ENCODE results near the gene LPP.

DNA sequence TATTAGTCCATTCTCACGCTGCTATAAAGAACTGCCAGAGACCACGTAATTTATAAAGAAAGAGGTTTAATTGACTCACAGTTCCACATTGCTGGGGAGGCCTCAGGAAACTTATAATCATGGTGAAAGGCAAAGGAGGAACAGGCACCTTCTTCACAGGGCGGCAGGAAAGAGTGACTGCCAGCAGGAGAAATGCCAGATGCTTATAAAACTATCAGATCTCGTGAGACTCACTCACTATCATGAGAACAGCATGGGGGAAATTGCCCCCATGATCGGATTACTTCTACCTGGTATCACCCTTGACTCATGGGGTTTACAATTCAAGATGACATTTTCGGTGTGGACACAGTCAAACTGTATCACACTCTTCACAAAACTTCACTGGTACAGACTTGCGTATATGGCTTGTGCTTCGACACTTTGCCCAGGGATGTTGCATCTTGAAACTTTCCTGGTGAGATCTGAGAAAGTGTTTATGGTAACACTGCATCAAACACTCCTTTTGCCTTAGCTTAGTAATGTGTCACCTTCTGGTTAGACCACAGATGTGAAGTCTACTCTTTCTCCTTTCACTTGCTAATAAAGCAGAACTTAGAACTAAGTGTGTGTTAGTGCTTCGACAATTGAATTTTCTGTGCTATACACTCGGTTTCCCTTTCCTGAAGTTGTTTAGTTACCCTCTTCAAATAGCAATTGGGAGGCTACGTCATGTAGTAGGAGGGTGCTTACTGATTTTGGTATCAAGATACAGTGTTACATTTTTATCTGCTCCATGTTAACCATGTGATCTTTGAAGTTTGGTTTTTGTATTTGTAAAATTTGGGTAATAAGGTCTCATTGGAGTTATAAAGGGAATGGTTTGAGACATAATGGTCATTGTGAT, 185.7 kb downstream of the LPP start:
- TF ChIP-seq, protein P1, sequence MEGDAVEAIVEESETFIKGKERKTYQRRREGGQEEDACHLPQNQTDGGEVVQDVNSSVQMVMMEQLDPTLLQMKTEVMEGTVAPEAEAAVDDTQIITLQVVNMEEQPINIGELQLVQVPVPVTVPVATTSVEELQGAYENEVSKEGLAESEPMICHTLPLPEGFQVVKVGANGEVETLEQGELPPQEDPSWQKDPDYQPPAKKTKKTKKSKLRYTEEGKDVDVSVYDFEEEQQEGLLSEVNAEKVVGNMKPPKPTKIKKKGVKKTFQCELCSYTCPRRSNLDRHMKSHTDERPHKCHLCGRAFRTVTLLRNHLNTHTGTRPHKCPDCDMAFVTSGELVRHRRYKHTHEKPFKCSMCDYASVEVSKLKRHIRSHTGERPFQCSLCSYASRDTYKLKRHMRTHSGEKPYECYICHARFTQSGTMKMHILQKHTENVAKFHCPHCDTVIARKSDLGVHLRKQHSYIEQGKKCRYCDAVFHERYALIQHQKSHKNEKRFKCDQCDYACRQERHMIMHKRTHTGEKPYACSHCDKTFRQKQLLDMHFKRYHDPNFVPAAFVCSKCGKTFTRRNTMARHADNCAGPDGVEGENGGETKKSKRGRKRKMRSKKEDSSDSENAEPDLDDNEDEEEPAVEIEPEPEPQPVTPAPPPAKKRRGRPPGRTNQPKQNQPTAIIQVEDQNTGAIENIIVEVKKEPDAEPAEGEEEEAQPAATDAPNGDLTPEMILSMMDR (IDR thresholded peaks at IDR 0.05): no peak
- TF ChIP-seq POLR2A (IDR thresholded peaks at IDR 0.05): no peak

Data from Peyer's patch (tissue), 4 donors.